NCI-H1105 treated with DMSO at 0.1 percent for 48 hours (cell line): ENCODE measurements around the gene NEDD4L.

ENCODE experiments used
- DNase-seq: peaks from one replicate; lab custom pipeline; 2025; lab: John Stamatoyannopoulos, UW

Gene NEDD4L

DNA sequence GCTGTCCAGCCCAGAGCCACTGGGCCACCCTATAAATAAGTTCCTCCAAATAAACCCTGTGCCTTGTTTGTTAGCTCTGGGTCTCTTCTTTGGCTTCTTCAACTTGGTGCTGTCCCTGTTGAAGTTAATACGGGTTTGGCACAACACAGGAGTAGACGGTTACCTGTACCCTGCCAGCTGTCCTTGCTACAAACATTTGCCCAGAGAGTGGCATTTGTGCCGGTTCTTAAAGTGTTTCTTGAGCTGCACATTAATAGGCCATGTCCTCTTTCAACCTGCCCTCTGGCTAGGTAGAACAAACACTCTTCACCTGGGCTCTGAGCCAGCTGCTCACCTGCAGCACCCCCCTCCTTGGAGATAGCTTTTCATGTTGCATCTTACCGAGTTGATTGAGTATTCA, 139.2 kb downstream of the NEDD4L start:
- peak; percentile 99 for DNase-seq

DNA sequence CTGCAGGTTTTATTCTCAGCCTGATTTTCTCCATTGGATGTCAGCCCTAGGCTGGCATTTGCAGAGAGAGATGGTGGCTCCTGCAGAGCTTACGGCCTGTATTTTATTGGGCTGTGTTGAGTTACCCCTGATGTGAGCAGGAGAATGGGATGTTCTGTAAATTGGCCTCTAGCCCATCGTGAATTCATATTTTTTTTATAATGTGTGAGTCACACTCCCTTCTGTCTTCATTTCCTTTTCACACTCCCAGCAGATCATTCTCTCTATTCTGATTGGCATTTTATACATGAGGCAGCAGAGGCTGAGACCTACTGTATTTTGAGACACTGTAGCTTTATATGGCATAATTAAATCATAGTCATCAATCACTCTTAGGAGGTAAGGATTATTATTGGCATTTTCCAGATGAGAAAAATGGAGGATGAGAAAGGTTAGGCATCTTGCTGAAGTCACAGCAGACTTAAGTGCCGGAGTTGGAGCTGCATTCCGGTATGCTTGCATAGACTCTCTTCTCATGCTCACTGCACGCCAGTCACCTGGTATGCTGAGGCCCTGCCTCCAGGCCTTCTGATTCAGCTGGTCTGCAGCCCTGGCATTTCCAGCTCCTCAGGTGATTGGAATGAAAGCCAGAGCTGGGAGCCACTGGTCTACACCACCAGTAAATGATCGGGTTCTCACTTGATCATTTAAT, 142.4 kb downstream of the NEDD4L start:
- DNase-seq: no peak

GRCh38 chr18:58187674-58188073, 143.6 kb downstream of the NEDD4L start:
- DNase-seq: no peak

- no peak for DNase-seq
Measured at GRCh38 chr18:58188996-58189395, 145.0 kb downstream of the NEDD4L start.

GRCh38 chr18:58190842-58191530, 147.0 kb downstream of the NEDD4L start:
- DNase-seq: no peak

DNA sequence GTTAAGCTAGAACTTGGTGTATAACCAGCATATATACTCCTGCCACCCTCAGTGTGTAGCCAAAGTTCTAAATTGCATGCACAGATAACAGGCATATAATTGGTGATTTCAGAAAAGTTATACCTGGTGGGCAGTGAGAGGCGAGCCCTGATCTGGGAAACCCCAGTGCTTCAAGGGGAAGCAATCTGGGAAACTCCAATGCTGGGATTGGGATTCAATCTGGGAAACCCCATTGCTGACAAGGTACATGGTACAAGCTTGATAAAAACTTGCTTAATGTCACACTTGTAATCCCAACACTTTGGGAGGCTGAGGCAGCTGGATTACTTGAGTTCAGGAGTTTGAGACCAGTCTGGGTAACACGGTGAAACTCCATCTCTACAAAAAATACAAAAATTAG, 147.6 kb downstream of the NEDD4L start:
- no peak for DNase-seq

- no peak for DNase-seq
Measured at GRCh38 chr18:58192519-58192918, 148.5 kb downstream of the NEDD4L start.

DNA sequence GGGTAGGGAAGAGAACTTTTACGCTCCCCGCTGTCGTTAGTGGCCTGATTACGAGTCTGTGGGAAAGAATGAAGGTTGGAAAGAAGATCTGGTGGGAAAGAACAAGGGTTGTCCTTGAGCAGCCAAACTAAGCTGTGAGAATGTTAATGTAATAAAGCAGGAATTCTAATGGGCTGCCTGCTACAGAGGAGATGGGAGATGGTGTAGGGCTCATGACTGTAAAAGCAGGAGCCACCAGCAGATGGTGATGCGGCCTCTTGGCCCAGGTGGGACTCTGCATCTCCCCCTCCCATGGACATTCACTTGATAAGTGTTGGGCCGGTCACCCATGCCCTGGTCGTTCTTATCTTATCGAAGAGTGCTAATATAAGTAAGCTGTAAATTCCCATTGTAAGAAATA, 150.0 kb downstream of the NEDD4L start:
- no peak for DNase-seq

DNA sequence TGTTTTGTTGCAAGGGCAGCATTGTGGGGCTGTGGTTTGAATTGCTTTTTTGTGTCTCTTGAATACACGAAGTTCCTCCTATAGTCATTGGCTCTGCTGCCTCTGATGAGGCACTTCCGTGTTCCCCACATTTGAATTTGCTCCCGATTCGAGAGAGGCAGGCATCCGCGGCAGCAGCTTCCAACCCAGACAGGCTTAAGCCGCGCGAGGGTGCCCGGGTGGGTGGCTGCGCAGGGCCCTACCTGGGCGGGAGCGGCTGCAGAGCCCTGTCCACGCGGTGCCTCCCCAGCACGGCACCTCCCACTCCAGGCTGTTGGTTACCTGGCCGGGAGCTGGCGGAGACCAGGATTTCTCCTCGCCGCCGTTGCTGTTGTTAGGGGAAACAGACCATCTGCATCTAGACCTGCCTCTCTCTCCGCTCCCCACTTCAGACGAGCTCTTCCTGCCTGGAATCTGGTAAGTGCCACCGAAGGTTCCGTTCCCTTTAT, 151.3 kb downstream of the NEDD4L start:
- DNase-seq: peak; percentile 87

DNA sequence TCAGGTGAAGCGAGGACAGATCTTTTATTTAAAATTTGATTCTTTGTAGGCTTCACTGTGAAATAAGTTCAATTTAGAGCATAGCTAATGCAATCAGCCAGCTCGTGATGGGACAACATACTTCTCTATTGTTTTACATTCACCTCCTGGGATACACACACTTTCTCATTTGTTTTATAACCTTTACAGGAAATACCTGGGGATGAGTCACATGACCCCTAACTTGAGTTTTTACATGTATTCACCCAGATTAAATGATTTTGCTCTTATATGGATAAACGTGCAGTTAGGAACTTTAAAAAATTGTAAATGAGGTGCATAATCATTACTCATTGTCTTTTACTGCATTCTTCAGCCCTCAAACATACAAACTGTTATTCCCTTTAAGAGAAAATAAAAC, 152.1 kb downstream of the NEDD4L start:
- no peak for DNase-seq

DNA sequence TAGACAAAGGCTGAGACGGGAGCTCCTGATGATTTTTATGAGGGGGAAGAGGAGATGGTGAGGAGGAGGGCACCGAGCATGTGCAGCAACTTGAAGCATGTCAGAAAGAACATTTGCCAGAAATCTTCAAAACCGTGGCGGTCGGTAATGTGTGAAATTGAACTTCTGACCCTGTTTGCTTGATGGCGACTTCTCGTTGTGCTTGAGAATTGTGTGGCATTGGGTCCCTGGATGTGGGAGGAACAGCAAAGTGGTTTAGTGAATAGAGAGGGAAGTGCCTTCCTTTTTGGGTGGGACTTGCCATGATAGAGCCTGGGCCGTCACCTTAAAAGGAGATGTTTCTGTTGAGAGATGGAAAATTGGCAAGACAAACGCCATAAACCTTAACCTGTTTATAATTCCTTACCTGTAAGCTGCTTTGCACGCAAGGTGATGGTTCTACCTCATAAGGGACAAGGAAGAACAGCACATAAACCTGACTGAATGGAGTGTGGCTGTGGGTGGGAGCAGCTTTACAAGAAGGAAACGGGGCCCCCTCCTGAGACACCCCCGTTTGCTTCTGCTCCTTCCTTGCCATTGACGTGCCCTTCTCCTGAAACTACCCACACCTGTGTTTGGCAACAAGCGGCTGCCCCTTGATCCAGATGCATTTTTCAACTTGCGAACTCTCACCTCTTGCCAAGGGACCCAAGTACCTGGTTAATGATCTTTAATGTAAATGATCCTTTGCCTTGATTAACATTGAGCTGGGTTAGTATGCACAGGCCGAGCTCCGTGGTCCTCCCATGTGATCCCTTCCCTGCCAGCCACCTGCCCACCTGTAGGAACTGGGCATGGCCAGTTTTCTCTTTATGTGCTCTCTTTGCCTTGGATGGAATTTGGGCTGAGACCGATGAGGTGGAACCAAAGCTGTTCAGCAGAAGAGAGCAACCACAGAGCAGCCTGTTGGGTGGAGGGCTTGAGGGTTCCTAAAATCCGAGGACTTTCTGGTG, 153.2 kb downstream of the NEDD4L start:
- no peak for DNase-seq

GRCh38 chr18:58201268-58201667, 157.2 kb downstream of the NEDD4L start:
- DNase-seq: no peak

- DNase-seq: no peak
Measured at GRCh38 chr18:58201733-58202730, 158.0 kb downstream of the NEDD4L start.

GRCh38 chr18:58204776-58205442, 160.9 kb downstream of the NEDD4L start:
- DNase-seq: no peak

GRCh38 chr18:58205443-58206160, 161.6 kb downstream of the NEDD4L start:
- DNase-seq: no peak

- no peak for DNase-seq
Measured at GRCh38 chr18:58207520-58208152, 163.6 kb downstream of the NEDD4L start.

DNA sequence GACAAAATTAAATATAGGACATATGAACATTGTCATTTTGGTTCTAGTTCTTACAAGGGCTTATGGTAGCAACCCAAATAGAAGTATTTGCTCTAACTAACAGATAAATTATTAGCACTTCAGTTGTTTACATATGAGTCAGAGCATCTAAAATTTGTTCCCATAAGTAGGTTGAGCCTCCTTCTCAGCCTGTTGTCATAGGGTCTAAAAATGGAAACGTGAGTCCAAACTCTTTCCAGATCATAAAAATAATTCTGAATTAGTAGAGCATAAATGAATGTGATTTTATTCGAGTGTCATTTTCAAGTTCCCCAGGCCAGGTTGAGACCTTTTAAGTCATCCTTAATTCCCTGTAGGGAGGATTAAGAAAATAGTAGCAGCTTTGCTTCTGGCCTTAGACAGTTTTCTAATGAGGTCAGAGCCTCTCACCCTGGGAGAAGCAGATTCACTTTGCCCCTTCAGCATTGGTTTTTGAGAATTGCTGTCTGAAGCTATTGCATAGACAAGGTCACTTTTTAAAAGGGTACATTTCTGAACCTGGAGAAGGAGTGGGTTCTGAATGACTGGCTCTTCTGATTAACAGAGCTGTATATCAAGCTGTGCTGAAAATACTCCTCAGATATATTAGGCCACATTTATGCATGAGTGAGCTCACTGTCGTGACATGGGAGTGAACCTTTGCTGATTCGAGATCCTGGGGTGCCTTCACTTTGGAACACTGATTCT, 164.3 kb downstream of the NEDD4L start:
- DNase-seq: no peak

GRCh38 chr18:58209326-58209725, 165.3 kb downstream of the NEDD4L start:
- DNase-seq: no peak

- no peak for DNase-seq
Measured at GRCh38 chr18:58211510-58211909, 167.5 kb downstream of the NEDD4L start.
